ENCODE measurements around the gene TFCP2.
"Not testable (repeated sequence)": the region's sequence is repeated elsewhere in the genome, so short reads cannot be mapped to it uniquely, and the experiment has no call there.

Gene TFCP2
- total RNA-seq = 15.4 to 21.4 reads per million in 2 donors

- DNase-seq = peak; percentile 89
Observed at GRCh38 chr12:51172515-51173431, at the start of gene TFCP2. Gene TFCP2, minus strand, starts transcription at chr12:51173135. Its CDS starts 713 bp downstream, at chr12:51172422.

- DNase-seq = no peak
Observed at GRCh38 chr12:51222461-51222860, 49.5 kb upstream of the TFCP2 start.

DNA sequence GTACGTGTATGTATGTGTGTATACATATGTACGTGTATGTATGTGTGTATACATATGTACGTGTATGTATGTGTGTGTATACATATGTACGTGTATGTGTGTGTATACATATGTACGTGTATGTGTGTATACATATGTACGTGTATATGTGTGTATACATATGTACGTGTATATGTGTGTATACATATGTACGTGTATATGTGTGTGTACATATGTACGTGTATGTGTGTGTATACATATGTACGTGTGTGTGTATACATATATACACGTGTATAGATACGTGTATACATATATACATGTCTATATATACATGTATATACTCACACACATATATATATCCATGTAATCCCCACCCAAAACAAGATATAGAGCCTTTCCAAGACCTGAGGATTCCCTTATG is 46.9 kb upstream of the TFCP2 start:
- DNase-seq = not testable (repeated sequence)

DNA sequence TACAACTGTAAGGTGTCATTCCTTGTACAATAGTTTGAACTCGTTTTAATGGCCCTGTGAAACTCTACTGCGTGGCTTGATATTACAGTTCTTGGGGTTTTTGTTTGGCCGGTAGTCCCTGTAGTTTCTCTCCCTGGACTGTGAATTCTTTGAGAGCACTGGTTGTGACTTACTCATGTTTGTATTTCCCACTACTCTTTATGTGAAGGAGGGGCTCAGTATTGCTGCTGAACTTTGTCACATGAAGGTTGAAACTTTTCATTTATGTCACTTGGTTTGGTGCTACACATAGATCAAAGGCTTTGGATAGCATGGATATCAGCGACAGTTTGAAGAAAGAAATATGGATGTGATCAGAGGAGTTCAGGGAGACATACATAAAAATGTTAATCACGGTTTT is 46.4 kb upstream of the TFCP2 start:
- no peak for DNase-seq

DNA sequence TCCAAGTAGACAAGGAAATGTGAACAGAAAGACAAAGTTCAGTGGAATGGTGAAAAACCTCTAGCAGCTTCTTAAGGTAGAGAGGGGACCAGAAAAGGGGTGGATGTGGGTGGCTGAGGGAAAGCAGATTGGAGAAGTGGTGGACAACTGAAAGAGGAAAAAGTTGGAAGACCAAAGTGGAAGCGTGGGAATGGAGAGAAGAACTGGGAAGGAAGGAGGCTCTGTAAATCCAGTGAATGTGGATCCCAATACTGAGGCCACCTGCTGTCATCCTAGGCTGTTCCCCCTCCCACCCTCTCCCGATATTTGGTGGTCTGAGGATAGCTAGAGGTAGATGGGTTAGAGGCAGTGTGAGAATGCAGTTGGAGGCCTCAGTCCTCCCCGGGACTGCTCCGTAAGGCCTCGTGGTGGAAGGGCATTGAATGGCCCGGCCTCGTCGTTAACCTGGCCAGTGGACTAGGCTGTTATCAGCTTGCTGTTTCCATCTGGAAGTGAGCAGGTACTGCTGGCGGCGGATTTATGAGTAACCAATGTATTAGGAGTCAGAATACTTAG is 45.7 kb upstream of the TFCP2 start:
- no peak for DNase-seq

DNA sequence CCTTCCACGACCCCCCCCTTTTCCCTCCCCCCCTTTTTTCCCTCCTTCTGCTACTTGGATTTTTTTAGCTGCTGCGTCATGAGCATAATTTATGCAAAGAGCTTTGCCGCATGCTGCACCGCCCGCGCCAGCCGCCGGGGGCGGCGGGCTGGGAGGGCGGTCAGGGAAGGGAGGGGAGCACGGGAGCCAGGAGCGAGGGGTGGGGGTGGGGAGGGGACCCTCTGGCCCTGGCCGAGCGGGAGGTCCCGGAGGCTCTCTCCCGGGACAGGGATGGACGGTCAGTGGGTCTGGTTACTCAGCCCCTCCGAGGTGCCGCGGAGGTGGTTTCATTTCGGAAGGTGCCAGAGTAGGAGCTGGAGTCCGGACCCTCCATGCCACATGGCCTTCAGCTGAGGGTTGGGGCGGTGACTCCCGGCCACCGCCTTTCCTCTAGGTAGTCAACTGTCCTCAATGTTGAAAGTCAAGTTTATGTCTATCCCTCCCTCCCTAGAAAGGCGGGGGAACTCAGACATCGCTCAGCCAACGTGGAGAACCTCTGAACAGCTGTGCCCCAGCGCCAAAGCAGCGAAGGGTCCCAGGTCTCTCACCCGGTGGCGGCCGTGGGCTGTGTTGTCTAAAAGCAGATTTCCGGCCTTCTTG is 45.2 kb upstream of the TFCP2 start, which contains the start of gene POU6F1:
Gene POU6F1 (minus strand): TSS at position 95 of the 639 bp plus-strand sequence. CDS start 11,226 bp downstream, outside the sequence.
- DNase-seq = peak; percentile 58

DNA sequence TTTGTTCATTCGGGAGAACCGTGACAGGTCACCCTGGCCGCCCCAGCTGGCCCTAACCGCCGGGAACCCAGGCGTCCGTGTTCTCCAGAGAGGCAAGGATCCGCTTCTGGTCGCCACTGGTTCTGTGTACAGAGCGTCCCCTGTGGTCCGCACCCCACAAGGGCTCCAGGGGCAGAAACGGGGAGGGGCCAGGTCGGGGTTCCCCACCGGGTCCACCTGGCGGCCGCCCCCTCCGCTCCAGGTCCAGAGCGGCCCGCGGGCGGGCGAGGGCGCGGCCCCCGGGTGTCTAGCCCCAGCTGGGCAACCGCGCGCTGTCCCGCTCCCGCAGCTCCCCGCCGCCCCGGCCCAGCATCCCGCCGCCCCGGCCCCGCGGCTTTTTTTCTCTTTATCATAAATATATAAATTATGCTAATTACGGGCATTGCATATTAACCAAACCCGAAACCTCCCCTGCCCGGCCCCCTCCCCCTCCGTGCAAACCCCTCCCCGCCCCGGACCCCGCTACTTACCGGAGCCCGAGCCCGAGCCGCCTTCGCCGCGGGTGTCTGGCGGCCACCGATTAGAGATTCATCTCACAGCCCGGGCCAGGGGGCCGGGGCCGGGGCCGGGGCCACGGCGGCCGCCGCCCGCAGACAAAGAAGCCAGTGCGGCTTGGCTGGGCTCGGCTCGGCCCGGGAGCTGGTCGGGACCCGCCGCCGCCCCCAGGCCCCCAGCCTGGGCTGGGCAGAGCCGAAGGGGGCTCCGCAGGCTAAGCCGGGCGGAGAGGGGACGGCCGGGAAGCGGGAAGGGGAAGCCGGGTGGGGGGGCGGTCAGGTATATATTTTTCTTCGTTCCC is 44.4 kb upstream of the TFCP2 start:
- peak; percentile 38 for DNase-seq

- DNase-seq = no peak
Observed at GRCh38 chr12:51216642-51217041, 43.7 kb upstream of the TFCP2 start.

- no peak for DNase-seq
Observed at GRCh38 chr12:51214895-51215294, 42.0 kb upstream of the TFCP2 start.

DNA sequence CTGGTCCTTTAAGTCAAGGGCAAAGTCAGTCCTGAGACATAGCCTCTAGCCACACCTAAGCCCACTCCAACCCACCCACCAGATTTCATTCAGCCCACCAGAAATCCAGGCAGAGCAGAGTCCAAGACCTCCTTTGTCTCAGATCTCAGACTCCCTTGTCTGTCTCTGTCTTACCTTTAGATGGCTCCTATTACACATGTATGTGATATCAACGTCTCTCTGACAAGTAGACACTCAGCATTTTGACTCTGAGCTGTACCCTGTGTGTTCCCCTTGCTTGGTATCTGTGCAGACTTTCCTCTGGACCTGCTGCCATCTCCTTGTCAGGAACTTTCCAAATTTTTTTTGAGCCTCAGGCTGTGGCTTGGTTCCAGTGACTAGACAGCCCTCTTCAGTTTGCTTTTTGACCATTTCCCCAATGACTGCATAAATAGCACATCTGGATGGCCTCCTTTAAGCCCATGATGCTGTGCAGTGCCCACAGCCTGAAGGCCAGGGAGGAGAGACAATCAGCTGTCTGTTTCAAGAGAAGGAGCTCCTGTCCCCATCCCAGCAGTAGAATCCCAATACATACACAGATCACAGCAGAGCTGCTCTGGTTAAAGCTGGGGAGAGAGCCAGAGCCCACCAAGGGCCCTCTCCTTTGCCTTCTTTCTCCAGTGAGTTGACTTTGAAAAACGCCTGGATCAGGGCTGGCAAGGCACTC is 37.9 kb upstream of the TFCP2 start:
- DNase-seq = no peak

DNA sequence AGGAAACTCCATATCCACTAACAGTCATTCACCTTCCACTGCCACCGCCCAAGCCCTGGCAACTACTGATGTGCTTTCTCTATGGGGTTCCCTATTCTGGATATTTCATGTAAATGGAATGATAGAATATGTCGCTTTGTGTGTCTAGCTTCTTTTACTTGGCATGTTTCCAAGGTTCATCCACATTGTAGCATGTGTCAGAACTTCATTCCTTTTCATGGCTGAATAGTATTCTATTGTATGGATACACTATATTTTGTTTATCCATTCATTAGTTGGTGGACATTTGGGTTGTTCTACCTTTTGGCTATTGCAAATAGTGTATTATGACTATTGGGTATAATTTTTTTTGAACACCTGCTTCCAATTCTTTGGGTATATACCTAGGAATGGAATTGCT is 36.3 kb upstream of the TFCP2 start:
- DNase-seq = no peak

- DNase-seq = no peak
Observed at GRCh38 chr12:51208016-51208660, 35.2 kb upstream of the TFCP2 start.

- DNase-seq = no peak
Observed at GRCh38 chr12:51205350-51205749, 32.4 kb upstream of the TFCP2 start.

GRCh38 chr12:51202718-51203117 is 29.8 kb upstream of the TFCP2 start:
- DNase-seq = no peak

GRCh38 chr12:51200806-51201205 is 27.9 kb upstream of the TFCP2 start:
- no peak for DNase-seq

DNA sequence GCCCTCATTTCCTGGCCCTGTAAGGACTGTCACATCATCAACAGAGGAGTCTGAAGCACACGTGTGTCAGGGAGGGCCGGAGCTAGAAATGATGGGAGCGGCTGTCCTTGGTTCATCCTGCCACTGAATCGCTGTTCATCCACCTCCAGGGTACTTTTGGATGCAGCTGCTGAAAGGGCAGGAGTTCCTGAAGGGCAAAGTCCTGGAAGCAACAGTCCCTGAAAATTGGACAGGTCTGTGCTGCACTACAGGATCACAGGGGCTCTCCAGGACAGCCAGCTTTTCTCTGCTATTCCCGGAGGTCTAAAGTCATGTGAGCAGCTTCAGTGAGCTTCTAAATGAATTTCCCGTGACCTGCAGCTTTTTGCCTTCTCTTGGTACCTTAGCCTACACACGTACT is 27.2 kb upstream of the TFCP2 start:
- no peak for DNase-seq

DNA sequence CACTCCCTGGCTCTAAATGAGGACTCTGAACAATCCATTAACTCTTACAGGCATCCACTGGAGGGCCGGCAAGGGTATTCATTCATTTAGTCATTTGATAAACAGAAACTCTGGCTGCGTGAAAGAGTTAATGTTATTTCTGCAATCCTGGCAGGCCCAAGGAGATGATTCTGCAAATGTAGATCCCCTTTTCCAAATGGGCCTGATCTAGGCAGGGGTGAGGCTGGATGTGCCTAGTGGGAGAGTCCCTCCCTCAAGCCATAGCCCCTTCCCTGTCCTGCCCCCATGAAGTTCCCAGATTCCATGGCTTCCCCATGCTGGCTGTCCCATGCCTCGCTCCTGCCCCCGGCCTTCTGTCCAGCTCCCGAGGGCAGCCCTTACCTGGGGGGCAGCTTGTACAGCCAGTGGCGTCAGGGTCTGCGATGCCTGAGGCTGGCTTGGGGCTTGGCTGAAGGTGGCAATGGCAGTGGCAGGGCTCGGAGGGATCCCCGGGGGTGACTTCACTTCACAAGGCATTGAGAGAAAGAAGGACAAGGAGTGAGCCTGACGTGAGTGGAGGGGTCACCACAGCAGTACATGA is 26.5 kb upstream of the TFCP2 start:
- no peak for DNase-seq

DNA sequence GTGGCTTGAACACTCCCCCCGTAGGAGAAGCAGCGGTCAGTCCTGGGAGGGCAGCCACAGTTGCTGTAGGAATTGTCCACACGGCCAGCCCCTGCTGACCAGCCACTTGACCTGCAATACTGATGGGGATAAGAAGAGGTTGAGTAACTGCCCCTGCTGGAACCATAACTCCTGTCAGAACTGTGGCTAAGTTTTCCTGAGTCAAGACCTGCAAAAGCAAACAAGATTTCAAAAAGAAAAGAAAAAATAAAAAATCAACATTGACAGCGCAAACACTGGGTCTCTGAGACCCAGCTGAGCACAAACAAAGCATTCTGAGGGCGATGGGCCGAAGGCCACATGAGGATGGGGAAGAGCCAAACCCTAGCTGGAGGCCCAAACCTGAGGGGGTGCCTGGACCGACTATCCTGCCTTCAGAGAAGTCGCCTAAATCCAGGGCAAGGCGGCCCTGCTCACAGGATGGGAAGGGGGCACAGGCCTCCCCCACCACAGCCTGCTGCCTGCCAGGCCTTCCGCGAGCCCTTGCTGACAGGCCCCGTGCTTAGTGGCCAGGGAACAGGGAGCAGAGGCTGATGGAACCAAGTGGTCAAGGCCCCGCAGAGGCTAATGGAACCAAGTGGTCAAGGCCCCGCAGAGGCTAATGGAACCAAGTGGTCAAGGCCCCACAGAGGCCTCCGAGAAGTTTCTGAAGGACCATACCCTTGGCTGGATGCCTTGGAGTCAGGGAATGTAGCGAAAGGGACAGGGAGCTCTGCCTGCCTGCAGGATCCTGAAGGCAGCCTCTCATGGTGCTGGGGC is 25.8 kb upstream of the TFCP2 start:
- DNase-seq = no peak

DNA sequence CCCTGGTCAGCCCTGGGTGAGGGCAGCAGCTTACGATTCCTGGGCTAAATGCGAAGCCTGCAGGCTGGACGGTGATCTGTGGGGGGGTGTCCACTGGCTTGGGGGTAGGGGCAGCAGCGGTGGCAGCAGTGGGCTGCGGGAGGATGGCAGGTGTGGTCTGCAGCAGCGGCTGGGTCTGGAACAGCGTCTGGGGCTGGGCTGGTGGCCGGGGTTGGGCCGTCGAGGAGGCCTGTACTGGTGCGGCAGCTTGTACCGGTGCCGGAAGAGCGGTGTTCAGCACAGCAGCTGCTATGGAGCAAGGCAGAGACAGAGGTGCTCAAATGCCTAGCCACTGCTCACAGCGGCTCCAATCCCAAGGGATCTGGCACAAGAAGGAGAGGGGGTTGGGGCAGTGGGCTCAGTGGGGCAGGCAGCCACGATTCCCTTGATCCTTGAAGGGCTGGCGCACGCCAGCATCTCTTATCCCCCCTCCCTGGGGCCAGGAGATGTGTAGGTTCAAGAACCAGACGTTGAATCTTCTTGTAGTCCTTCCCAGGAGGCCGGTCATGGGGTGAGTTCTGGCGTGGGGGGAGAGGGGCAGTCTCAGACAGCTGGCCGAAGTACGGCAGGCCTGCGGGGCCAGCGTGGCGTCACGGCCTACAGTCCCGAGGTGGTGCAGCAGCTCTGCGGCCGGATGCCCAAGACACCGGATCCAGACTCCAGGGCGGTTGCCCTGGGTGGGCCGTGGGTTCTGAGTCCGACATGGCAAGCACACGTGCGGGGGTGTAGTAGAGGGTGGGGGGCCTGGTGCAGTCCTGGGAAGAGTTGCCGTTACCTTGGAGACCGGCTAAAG is 25.0 kb upstream of the TFCP2 start:
- no peak for DNase-seq
